ENCODE data around the gene ARID1B. TPM values are rescaled to one million over a fixed set of nuclear protein-coding genes. Genes with fewer than 3 reads are reported as not detected.

ARID1B gene
- total RNA-seq, 1 experiment from 2014 or later = 42.8 TPM

- H4K20me1 ChIP-seq (ENCODE audit: insufficient read depth) = no peaks in the 10 kb centered on the region
- no TSS peak for BruUV-seq (replicated peaks)
- DNase-seq = no peak
Observed at GRCh38 chr6:157075549-157076450, 298.6 kb downstream of the ARID1B start.

GRCh38 chr6:157076451-157076822 lies 299.3 kb downstream of the ARID1B start:
- CTCF ChIA-PET = no interaction called here
- H3K4me1 ChIP-seq (replicated peaks; ENCODE audit: insufficient read depth) = no peaks in the 10 kb centered on the region
- H3F3A ChIP-seq (ENCODE audit: insufficient read depth, low read depth) = no peaks in the 10 kb centered on the region; the same call in 1 of the 2 replicates
- BruUV-seq (replicated peaks) = no TSS peak
- H2AFZ ChIP-seq = no peak overlapping the region
- no peak for DNase-seq
- H3K4me3 ChIP-seq = no peak overlapping the region
- H3K9me3 ChIP-seq (ENCODE audit: insufficient read depth, low read depth) = no peaks in the 10 kb centered on the region
- H3K27ac ChIP-seq = no peak overlapping the region
- POLR2A ChIA-PET (ENCODE audit: unreplicated experiment) = no interaction called here
- H3K79me2 ChIP-seq (ENCODE audit: low read depth) = no peaks in the 10 kb centered on the region
- H3K4me2 ChIP-seq = no peak overlapping the region
- H3K27me3 ChIP-seq (ENCODE audit: insufficient read depth, low read depth) = no peaks in the 10 kb centered on the region
- H3K9me2 ChIP-seq (ENCODE audit: insufficient read depth) = no peaks in the 10 kb centered on the region
- TF ChIP-seq EZH2 (IDR thresholded peaks at IDR 0.05; ENCODE audit: low read depth) (no peak), CTCF (conservative IDR thresholded peaks at IDR 0.05) (no peak)
- intact Hi-C loops (cut with micrococcal nuclease; ENCODE audit: unreplicated experiment) = no loop called here
- H4K20me1 ChIP-seq (ENCODE audit: insufficient read depth) = no peaks in the 10 kb centered on the region
- H3K36me3 ChIP-seq (ENCODE audit: low read depth) = no peaks in the 10 kb centered on the region

More at GRCh38 chr6:157075549-157076450, 298.6 kb downstream of the ARID1B start:
- no peak overlapping the region for H3K4me2 ChIP-seq
- no peaks in the 10 kb centered on the region; the same call in 1 of the 2 replicates for H3F3A ChIP-seq (ENCODE audit: insufficient read depth, low read depth)
- no peaks in the 10 kb centered on the region for H3K9me2 ChIP-seq (ENCODE audit: insufficient read depth)
- H3K27me3 ChIP-seq (ENCODE audit: insufficient read depth, low read depth) = no peaks in the 10 kb centered on the region
- H3K9me3 ChIP-seq (ENCODE audit: insufficient read depth, low read depth) = no peaks in the 10 kb centered on the region
- POLR2A ChIA-PET (ENCODE audit: unreplicated experiment) = no interaction called here
- H3K79me2 ChIP-seq (ENCODE audit: low read depth) = no peaks in the 10 kb centered on the region
- no peak overlapping the region for H3K27ac ChIP-seq
- TF ChIP-seq CTCF (conservative IDR thresholded peaks at IDR 0.05) (no peak), EZH2 (IDR thresholded peaks at IDR 0.05; ENCODE audit: low read depth) (no peak)
- no peaks in the 10 kb centered on the region for H3K4me1 ChIP-seq (replicated peaks; ENCODE audit: insufficient read depth)
- no peak overlapping the region for H2AFZ ChIP-seq
- CTCF ChIA-PET = no interaction called here
- no peak overlapping the region for H3K4me3 ChIP-seq
- no peaks in the 10 kb centered on the region for H3K36me3 ChIP-seq (ENCODE audit: low read depth)
- intact Hi-C loops (cut with micrococcal nuclease; ENCODE audit: unreplicated experiment) = no loop called here

- intact Hi-C loops (cut with micrococcal nuclease; ENCODE audit: unreplicated experiment) = no loop called here
Observed at GRCh38 chr6:157077251-157077650, 300.1 kb downstream of the ARID1B start.

More at GRCh38 chr6:157077251-157077650, 300.1 kb downstream of the ARID1B start:
- Histone ChIP-seq H3K36me3 (ENCODE audit: low read depth) (no peaks in the 10 kb centered on the region), H4K20me1 (ENCODE audit: insufficient read depth) (no peaks in the 10 kb centered on the region), H3K27ac (no peak overlapping the region), H3K79me2 (ENCODE audit: low read depth) (no peaks in the 10 kb centered on the region), H3K27me3 (ENCODE audit: insufficient read depth, low read depth) (no peaks in the 10 kb centered on the region), H3K4me3 (no peak overlapping the region), H3K4me2 (no peak overlapping the region), H3K9me3 (ENCODE audit: insufficient read depth, low read depth) (no peaks in the 10 kb centered on the region), H3K9me2 (ENCODE audit: insufficient read depth) (no peaks in the 10 kb centered on the region), H2AFZ (no peak overlapping the region), H3K4me1 (replicated peaks; ENCODE audit: insufficient read depth) (no peaks in the 10 kb centered on the region), H3F3A (ENCODE audit: insufficient read depth, low read depth) (no peaks in the 10 kb centered on the region; the same call in 1 of the 2 replicates)
- no peak for DNase-seq
- no TSS peak for BruUV-seq (replicated peaks)
- TF ChIP-seq EZH2 (IDR thresholded peaks at IDR 0.05; ENCODE audit: low read depth) = no peak
- no peak for TF ChIP-seq CTCF (conservative IDR thresholded peaks at IDR 0.05)
- CTCF ChIA-PET = no interaction called here
- POLR2A ChIA-PET (ENCODE audit: unreplicated experiment) = no interaction called here

All from PC-9 (cell line).